ENCODE measurements around the gene FNDC3B. TPM values are rescaled to one million over a fixed set of nuclear protein-coding genes. Genes with fewer than 3 reads are reported as not detected.

The FNDC3B gene
- total RNA-seq, 1 donor from 2014 or later: 71.3 TPM

DNA sequence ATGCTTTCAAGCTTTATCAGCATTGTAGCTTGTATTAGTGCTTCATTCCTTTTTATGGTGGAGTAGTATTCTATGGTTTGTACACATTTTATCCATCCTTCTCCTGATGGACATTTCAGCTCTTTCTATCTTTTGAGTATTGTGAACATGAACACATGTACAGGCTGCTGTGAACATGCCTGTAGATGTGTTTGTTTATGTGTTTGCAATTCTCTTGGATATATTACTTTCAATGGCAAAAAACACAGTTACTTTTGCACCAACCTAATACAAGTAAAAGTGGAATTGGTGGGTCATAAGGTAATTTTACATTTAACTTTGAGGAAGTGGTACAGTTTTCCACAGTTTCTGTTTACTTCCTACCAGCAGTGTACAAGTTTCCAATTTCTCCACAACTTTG is 180.4 kb downstream of the FNDC3B start:
- no peak overlapping the region for H3K4me3 ChIP-seq (ENCODE audit: low read depth, low read length)
- DNase-seq (ENCODE audit: low read depth): no peak
- TF ChIP-seq, protein P1, sequence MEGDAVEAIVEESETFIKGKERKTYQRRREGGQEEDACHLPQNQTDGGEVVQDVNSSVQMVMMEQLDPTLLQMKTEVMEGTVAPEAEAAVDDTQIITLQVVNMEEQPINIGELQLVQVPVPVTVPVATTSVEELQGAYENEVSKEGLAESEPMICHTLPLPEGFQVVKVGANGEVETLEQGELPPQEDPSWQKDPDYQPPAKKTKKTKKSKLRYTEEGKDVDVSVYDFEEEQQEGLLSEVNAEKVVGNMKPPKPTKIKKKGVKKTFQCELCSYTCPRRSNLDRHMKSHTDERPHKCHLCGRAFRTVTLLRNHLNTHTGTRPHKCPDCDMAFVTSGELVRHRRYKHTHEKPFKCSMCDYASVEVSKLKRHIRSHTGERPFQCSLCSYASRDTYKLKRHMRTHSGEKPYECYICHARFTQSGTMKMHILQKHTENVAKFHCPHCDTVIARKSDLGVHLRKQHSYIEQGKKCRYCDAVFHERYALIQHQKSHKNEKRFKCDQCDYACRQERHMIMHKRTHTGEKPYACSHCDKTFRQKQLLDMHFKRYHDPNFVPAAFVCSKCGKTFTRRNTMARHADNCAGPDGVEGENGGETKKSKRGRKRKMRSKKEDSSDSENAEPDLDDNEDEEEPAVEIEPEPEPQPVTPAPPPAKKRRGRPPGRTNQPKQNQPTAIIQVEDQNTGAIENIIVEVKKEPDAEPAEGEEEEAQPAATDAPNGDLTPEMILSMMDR (IDR thresholded peaks at IDR 0.05; ENCODE audit: insufficient read depth, low read length, poor library complexity, severe bottlenecking): no peak
- H3K36me3 ChIP-seq (ENCODE audit: control insufficient read depth, insufficient read depth, low read length): peaks cover 1% of the 10 kb centered on the region
- H3K27me3 ChIP-seq (ENCODE audit: control insufficient read depth, insufficient read depth, low read length): no peaks in the 10 kb centered on the region

DNA sequence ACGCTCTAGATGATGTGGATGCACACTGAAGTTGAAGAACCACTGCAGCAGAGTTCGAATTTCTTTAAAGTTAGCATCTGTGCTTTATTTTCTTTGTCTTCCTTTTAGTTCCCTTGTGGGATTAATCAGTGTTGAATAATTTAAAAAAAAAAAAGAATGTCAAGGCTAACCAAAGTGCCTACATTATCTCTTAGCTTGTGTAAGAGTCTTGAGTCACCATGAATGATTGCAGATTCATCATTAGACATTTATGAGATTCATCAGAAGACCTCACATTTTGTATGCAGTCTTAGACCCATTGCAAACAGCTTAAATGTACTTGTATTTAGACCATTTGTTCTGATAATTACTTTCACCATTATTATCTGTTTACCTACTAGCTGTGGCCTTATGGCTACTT is 182.2 kb downstream of the FNDC3B start:
- H3K27me3 ChIP-seq (ENCODE audit: control insufficient read depth, insufficient read depth, low read length): no peaks in the 10 kb centered on the region
- peaks cover 1% of the 10 kb centered on the region for H3K36me3 ChIP-seq (ENCODE audit: control insufficient read depth, insufficient read depth, low read length)
- no peak for DNase-seq (ENCODE audit: low read depth)
- TF ChIP-seq, protein P1 (IDR thresholded peaks at IDR 0.05; ENCODE audit: insufficient read depth, low read length, poor library complexity, severe bottlenecking): no peak
- H3K4me3 ChIP-seq (ENCODE audit: low read depth, low read length): no peak overlapping the region

DNA sequence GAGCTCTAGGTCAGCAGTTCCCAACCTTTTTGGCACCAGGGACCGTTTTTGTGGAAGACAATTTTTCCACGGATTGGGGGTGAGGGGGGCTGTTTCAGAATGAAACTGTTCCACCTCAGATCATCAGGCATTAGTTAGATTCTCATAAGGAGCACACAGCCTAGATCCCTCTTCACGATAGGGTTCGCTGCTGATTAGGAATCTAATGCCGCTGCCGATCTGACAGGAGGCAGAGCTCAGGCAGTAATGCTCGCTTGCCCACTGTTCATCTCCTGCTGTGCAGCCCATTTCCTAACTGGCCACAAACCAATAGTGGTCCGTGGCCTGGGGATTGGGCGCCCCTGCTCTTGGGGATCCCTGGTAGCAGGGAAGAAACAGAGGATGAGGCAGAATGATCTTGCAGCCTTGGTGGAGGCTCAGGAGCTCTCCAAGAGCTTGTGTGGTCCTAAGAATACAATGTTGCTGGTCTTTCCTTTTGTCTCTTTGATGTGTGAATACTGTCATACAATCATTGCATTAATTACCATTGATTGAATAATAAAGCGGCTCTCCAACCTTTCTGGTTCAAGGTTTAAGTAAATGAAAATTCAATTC is 183.2 kb downstream of the FNDC3B start:
- TF ChIP-seq, protein P1 (IDR thresholded peaks at IDR 0.05; ENCODE audit: insufficient read depth, low read length, poor library complexity, severe bottlenecking): no peak
- Histone ChIP-seq H3K27me3 (ENCODE audit: control insufficient read depth, insufficient read depth, low read length) (no peaks in the 10 kb centered on the region), H3K4me3 (ENCODE audit: low read depth, low read length) (no peak overlapping the region), H3K36me3 (ENCODE audit: control insufficient read depth, insufficient read depth, low read length) (peaks cover 3% of the 10 kb centered on the region)
- DNase-seq (ENCODE audit: low read depth): no peak

DNA sequence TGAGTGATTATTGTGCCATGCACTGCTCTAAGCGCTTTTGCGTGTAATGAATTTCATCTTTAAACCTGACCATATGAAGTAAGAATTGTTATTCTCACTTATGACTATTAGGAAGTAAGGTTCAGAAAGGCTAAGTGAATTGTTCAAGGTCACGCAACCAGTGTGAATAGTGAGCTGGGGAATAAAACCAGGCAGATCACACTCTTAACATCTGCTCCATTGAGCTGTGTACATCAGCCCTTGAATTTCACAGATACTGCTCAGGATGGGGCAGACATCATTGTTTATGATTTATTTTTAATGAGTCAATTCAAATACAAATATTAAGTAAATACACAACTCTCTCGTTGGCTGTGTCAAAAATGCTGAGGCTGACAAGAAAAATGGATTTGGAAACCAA is 184.5 kb downstream of the FNDC3B start:
- peaks cover 1% of the 10 kb centered on the region for H3K36me3 ChIP-seq (ENCODE audit: control insufficient read depth, insufficient read depth, low read length)
- TF ChIP-seq, protein P1 (IDR thresholded peaks at IDR 0.05; ENCODE audit: insufficient read depth, low read length, poor library complexity, severe bottlenecking): no peak
- no peak for DNase-seq (ENCODE audit: low read depth)
- H3K4me3 ChIP-seq (ENCODE audit: low read depth, low read length): no peak overlapping the region
- no peaks in the 10 kb centered on the region for H3K27me3 ChIP-seq (ENCODE audit: control insufficient read depth, insufficient read depth, low read length)

DNA sequence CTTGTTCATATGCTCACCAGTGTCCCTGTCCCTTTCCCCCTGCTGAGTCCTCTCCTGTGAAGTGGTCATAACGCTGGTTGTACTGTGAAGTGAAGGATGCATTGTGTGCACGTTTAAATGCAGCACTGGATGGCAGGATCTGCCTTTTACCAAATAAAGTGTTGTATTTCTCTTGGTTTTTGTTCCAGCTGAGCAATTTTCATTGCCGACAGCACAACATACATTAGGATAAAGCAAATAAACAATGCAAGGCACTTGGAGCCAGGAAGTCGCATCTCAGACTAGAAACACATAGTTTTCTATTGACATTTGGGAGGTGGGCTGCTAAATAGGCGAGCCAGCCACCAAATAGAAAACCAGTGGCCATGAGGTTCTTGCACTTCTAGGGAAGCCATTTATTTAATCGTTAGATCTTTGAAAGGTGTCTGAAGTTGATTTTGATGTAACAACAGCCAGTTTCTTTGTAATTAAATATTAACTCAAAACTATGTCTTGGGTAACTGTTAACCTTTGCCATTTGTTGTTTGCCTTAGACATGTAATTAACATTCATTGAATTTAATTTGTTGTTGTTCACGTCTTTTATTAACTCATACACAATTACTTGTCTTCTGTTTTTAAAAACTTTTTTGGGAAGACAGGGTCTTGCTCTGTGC is 185.3 kb downstream of the FNDC3B start:
- Histone ChIP-seq H3K27me3 (ENCODE audit: control insufficient read depth, insufficient read depth, low read length) (no peaks in the 10 kb centered on the region), H3K36me3 (ENCODE audit: control insufficient read depth, insufficient read depth, low read length) (peaks cover 1% of the 10 kb centered on the region), H3K4me3 (ENCODE audit: low read depth, low read length) (no peak overlapping the region)
- TF ChIP-seq, protein P1 (IDR thresholded peaks at IDR 0.05; ENCODE audit: insufficient read depth, low read length, poor library complexity, severe bottlenecking): no peak
- no peak for DNase-seq (ENCODE audit: low read depth)

All from kidney epithelial cell (primary cell).